Panc1 (cell line): ENCODE results near the gene PKIB.

Experiments used
- CTCF ChIP-seq: fragments of 450-650 bp; IDR thresholded peaks from 2 replicates; pipeline ENCODE4 v1.5.1; 2017; ENCODE audit warnings: mild to moderate bottlenecking
- POLR2AphosphoS5 ChIP-seq: IDR thresholded peaks from 2 replicates; pipeline ENCODE4 v1.6.1; 2012; ENCODE audit warnings: mild to moderate bottlenecking, low read depth, low read length, moderate library complexity
- REST ChIP-seq, 2 experiments: IDR thresholded peaks; 2 replicates each; pipeline ENCODE4 v1.6.1; 2011 to 2012; ENCODE audit warnings: low read depth in 2 of 2, control low read depth in 1 of 2, low read length in 1 of 2, mild to moderate bottlenecking in 1 of 2, moderate library complexity in 1 of 2; ENCODE audit not compliant: insufficient read depth in 1 of 2
- SIN3A ChIP-seq: IDR thresholded peaks from 2 replicates; pipeline ENCODE4 v1.6.1; 2012; ENCODE audit warnings: low read depth, mild to moderate bottlenecking, low read length, moderate library complexity, borderline replicate concordance; ENCODE audit not compliant: insufficient read depth
- TCF7L2 ChIP-seq: IDR thresholded peaks from 2 replicates; pipeline ENCODE4 v1.6.1; 2011; ENCODE audit warnings: mild to moderate bottlenecking, low read depth, low read length, inconsistent platforms

DNA sequence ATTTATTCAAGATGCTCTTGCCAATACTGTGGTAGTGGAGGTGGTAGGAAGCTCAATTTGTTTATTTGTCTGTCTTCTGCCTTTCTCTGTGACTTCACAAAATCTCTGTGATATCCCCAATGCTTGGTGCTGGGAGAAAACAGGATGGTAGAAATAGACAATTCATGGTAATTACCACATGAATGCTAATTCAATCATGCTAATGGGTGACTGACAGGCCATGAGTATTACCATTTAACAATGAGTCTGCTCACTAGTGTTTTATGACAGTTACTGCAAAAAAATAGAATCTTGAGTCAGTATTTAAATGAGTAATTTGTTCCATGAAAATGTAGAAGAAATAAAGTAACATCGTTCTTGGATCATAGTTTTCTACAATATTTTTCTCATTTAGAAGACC lies 117.0 kb downstream of the PKIB start:
- TF ChIP-seq CTCF (no peak), SIN3A (no peak), POLR2AphosphoS5 (no peak), REST (IDR thresholded peaks at IDR 0.05; ENCODE audit: insufficient read depth in 1 of 2, low read depth in 2 of 2, low read length in 1 of 2) (no peak), TCF7L2 (no peak)
